IPS-11a (cell line): Measurements from ENCODE around the gene HOXA5.

Source experiments
- H3K4me3 ChIP-seq: one replicate; pipeline ENCODE4 v1.5.1; 2013; ENCODE audit warnings: low read depth, low read length, control low read depth

HOXA5 gene

DNA sequence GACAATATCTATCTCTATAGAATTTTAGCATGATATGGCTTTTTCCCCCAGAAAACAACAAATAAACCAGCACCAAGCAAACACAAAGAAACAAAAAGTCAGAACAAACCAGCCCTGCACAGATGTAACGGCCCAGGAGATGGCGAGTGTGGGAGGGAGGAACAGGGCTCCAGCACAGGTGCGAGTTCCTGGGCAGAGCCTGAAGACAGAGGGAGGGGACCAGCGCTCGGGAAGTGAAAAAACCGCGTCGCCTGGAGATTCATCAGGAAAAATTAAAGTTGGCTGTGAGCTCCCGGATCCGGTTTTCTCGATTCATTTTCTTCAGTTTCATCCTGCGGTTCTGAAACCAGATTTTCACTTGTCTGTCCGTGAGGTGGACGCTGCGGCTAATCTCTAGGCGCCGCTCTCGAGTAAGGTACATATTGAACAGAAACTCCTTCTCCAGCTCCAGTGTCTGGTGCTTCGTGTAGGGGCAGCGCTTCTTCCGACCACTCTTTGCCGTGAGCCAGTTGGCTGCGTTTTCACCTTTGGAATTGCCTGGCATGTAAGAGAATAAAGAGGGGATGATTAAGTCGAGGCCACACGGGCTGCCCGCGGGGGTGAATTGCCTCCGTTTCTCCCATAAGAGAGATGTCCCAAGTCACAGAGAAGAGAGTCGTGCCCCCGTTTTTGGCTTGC is 28.3 kb upstream of the HOXA5 start:
- H3K4me3 ChIP-seq: no peak overlapping the region

DNA sequence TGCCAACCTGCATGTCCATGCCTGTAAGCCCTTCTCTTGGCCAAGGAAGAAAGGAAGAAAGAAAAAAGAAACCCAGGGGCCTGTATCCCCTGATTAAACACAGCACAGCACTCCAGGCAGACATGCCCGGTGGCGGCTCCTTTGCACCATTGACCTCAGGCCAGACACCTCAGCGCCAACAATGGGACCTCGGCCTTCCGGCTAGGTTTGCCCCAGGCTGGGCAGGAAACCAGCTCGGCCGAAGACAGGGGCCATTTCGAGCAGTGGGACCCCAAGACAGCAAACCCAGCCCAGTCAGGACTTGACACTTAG is 27.8 kb upstream of the HOXA5 start:
- H3K4me3 ChIP-seq: no peak overlapping the region

DNA sequence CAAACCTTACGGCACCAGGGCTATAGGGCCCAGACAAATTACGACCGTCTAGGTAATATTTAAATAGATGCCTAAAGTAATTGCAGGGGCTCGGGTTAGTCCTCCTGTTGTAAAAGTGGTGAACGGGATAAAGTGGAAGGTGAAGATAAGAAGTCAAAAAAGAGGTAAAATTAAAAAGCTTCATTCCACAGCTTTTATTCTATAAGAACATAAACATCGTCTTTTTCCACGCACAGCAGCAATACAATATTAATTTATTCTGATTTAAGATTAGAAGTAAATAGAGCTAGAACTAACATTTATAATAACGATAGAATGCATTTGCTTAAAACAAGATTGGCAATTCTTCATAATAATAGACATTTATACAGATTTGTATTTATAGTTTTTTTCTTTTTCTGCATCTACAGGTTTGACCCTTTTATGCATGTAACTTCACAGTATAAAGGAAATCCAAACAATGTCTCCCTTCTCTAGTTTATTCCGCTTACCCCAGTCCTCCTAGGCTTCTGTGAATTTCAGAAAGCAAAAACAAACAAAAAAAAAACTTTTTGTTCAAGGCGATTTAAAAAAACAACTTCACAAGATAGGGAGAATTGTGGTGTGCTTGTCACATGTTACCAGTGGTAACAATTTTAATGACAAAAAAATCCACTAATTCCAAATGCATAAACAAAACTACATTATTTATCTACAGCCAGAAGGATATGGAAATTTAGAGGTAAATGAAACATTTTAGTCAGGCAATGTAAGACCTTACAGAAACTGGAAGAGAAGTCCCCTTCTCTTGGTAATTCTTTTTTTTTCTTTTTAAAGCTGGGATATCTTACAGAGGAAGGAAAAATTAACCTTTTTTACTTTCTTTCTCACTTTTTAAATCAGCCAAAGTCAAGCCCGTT is 27.2 kb upstream of the HOXA5 start:
- H3K4me3 ChIP-seq: no peak overlapping the region

DNA sequence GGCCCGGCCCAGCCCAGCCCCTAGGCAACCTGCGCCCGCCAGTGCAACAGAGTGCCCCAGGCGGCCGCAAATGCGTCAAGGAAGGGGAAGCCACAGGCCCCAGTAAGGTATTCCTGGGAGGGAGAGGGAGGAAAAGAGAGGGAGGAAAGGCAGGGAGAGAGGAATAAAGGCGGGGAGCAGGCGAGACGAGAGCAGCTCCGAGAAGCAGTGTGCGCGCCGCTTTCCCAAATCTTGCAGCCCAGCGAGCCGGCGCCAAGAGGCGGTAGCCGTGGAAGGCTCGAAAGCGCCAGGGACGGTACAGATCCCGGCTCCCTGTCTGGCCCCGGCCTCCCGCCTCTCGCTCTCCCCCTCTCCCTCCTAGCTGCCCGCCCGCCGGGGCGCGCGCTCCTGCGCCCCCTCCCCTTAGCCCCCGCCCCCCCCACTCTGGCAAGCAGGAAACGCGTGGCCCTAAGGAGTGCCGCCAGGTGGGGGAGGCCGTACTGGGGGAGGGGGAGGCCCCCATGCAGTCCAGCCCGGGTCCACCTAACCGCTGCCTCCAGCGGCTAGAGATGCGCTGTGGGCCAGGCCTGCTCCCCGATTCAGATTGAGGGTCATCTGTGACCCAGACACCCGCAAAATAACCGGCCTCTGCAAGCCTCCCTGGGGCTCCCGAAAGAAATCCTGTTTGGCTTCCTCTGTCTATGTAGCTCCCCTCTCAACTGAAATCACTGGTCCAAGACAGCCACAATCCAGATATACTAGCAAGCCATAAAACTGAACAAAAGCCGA is 26.4 kb upstream of the HOXA5 start:
- no peak overlapping the region for H3K4me3 ChIP-seq

DNA sequence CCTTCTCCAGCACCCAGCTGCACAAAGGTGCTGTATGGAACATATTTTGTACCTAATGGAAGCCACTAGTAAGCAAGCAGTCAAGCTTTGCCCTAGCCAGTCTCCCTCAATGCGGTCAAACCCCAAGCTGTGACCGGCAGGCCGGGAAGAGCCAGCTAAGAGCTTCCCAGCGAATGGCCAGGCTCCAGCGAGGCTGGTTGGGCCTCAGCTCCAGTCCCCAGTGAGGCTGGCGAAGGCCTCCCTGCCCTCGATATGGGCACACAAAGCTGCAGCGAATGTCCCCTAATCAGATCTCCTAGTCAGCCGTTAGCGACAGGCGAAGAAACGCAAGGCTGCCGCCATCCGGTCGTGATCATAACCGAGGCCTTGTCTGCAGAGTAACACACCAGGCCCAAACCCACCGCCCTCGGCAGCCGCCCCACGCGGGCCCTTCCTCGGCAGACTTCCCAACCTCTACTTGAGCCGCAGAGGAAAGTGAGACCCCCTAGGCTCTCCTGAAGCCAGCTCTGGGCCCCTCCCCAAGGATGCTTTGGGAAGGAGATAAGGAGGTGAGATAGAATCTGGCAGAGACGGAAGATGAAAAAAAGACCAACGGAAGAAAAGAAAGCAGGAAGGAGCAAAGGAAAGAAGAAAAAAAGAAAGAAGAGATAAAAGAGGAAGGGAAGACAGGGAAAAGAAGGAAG is 24.9 kb upstream of the HOXA5 start:
- H3K4me3 ChIP-seq: no peak overlapping the region

DNA sequence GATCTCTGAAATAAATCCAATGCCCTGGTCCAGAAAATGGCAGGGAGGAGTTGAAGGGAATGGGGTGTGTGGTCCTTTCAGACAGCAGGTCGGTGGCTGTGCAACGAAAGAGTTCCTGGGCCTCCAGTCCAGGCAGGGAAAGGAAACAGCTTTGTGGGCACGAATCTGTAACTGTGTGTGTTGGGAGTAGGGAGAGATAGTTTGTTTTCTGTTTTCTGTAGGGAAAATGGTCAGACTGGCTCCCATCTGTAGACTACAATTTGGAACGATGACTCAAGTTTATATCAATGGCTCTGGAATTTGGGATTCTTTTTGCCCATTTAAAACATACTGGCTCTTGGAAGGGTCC is 24.4 kb upstream of the HOXA5 start:
- H3K4me3 ChIP-seq: no peak overlapping the region

DNA sequence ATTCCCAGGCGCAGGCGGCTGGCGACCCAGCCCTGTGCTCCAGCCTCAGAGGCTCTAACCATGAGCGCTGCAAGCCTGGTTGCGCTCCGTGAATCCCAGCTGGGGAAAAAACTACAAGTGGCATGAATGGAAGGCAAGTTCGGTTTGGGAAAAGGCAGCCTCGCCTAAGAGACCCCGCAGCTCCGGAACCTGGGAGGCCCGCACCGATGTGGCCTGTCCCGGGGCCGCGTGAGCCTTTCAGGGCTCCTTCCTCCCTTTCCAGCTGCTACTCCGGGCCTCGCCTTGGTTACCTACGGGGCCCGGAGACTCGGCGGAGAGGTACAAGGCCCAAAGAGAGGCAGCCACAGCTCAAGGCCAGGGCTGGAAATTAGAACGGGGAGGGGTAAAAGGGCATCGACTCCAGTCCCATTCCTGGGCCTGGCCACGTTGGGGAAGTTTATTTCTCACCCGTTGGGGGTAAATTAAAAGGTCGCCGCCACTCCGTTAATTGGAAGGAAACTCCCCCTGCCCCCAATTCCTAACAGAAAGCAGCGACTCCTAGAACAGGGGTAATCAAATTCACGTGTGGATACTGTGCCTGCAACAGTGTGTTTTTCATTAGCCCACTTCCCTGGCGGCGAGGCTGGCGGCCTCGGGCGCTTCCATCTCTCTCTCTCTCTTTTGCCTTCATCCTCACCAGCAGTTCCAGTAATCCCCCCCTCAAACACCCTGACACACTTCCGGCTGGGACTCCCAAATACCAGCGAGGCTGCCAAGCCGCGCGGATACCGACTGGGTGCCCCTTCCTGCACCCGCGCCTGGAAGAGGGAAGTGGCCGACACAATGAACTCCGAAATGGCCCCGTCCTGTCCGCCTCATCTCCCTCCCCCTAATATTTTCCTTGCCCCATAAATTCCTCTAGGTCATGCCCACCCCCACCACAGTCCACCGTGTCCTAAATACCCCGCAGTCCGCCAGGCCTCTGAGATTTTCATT is 23.3 kb upstream of the HOXA5 start:
- H3K4me3 ChIP-seq: no peak overlapping the region

DNA sequence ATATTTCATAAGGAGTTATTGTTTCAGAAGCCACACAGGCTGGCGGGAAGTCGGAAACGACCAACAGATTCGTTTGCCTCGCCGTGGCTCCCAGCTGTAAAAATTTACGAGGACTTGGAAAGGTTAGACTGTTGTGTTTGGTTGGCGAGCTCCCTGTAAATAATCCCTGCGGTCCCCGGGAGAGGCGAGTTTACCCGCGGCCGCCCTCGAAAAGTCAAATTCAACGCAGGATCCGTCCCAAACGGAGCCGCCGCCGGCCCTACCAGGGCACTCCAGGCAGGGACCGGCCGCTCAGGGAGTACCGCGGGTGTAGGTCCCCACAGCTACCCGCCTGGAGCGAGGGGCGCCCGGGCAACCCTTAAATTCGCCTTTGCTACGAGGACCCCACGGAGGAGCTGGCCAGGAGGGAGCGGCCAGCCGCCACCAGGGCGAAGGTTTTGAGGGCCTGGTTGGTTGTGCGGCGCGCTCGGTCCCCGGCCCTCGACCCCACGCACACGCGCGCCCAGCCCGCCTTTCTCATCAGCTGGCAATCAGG is 22.6 kb upstream of the HOXA5 start:
- H3K4me3 ChIP-seq: no peak overlapping the region

DNA sequence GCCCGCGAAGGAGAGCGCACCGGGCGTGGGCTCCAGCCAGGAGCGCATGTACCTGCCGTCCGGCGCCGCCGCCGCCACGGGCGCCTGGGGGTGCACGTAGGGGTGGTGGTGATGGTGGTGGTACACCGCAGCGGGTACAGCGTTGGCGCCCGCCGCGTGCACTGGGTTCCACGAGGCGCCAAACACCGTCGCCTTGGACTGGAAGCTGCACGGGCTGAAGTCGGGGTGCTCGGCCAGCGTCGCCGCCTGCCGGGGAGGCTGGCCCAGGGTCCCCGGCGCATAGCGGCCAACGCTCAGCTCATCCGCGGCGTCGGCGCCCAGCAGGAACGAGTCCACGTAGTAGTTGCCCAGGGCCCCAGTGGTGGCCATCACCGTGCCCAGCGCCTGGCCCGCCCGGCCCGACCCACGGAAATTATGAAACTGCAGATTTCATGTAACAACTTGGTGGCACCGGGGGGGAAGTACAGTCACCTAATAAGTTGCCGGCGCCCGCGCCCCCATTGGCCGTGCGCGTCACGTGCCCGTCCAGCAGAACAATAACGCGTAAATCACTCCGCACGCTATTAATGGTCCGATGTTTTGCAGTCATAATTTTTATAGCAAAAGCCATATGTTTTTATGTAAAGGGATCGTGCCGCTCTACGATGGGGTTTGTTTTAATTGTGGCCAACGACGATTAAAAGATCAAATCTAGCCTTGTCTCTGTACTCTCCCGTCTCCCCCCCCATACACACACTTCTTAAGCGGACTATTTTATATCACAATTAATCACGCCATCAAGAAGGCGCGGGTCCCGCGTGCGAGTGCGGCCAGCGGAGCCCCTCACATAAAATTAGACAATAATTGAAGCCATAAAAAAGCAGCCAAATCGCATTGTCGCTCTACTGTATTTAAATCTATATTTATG is 21.9 kb upstream of the HOXA5 start, which contains the start of gene HOXA9:
Gene HOXA9, minus strand, starts transcription at position 449 of the 907 bp plus-strand sequence. Its CDS starts 80 bp downstream, at position 369.
- no peak within 1 kb of the TSS for H3K4me3 ChIP-seq

DNA sequence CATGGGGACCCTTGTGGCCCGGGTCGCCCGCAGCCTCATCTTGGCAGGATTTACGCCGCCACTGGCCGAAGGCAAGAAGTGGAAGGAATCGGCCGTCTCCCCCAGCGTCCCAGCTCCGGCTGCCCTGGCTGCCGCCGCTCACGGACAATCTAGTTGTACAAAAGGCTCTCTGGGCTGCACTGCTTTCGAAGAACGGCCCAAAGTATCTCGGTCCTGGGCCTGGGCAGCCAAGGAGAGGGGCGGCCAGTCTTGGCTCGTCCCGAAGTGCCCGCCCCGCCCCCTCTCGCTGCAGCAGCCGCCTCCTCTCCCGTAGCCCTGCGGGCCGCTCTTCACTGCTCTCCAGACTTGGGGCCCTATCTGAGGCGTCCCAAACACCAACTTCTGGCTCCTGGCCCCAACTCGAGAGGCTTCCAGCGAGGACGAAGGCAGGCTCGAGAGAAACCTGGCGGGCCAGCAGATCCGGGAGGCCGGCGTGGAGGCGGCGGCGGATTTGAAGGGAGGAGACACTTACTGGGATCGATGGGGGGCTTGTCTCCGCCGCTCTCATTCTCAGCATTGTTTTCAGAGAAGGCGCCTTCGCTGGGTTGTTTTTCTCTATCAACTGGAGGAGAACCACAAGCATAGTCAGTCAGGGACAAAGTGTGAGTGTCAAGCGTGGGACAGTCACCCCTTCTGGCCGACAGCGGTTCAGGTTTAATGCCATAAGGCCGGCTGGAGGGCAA is 21.0 kb upstream of the HOXA5 start:
- no peak overlapping the region for H3K4me3 ChIP-seq

DNA sequence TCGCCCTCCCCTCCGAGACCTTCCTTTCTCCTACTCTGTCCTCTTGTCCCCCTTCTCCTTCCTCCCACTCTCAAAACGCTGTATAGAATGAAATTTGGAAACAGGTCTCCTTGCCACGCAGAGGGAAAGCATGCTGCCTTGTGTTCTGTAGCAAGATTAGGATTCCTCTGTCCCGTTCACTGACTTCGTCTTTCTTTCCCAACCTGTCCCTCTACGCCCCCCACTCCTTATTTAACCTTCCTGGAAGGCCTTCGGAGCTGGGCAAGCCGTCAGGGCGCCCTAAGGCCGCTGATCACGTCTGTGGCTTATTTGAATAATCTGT is 20.5 kb upstream of the HOXA5 start:
- no peak overlapping the region for H3K4me3 ChIP-seq

DNA sequence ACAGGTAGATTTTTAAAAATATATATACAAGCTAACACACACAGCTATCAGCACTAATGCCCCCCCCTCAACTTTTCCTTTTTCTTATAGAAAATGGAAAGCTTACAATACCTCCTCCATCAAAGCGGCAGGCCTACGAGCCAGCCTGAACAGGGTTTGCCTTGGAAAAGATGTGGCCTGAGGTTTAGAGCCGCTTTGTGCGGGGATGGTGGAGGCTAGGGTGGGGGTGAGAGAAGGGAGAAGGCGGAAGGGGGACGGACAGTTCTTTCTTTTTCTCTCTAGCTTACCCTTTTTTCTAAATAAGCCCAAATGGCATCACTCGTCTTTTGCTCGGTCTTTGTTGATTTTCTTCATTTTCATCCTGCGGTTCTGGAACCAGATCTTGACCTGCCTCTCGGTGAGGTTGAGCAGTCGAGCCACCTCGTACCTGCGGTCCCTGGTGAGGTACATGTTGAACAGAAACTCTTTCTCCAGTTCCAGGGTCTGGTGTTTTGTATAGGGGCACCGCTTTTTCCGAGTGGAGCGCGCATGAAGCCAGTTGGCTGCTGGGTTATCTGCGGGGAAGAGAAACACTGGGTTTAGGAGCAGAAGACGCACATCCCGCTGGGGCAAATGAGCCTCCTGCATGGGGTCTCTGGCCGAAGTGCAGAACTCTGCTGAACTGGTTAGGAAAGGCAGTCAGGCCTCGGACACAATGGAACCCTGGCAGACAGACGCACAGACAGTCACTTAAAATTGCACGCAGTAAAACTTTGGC is 20.0 kb upstream of the HOXA5 start:
- H3K4me3 ChIP-seq: no peak overlapping the region

DNA sequence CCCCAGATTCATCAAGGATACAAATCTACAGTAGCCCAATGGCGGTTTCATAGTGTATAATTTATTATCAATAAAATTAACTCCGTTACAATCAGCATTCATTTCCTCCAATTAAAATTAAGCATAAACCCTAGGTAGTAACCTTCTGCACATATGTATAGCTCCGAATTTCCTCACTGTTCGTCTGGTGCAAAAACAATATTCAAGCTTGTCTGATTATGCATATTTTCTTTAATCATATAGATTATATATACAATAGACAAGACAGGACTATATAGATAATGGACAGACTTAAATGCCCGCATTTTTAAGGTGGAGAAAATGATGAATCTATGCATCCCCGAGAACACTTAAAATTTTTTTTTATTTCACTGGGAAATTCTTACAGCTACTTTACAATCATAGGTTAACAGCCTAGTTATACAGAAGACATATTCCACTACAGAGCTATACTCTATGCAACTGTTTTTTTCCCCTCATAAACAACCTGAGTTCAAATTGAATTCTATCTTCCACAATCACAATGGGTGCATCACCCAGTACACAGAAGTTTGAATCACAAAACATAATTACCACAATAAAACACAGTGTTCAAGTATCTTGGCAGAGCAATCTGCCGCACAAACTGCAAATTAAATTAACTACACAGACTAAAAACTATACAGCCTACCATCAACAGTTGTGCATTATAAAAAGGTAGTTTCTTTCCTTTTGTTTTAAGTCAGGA is 19.2 kb upstream of the HOXA5 start:
- no peak overlapping the region for H3K4me3 ChIP-seq

DNA sequence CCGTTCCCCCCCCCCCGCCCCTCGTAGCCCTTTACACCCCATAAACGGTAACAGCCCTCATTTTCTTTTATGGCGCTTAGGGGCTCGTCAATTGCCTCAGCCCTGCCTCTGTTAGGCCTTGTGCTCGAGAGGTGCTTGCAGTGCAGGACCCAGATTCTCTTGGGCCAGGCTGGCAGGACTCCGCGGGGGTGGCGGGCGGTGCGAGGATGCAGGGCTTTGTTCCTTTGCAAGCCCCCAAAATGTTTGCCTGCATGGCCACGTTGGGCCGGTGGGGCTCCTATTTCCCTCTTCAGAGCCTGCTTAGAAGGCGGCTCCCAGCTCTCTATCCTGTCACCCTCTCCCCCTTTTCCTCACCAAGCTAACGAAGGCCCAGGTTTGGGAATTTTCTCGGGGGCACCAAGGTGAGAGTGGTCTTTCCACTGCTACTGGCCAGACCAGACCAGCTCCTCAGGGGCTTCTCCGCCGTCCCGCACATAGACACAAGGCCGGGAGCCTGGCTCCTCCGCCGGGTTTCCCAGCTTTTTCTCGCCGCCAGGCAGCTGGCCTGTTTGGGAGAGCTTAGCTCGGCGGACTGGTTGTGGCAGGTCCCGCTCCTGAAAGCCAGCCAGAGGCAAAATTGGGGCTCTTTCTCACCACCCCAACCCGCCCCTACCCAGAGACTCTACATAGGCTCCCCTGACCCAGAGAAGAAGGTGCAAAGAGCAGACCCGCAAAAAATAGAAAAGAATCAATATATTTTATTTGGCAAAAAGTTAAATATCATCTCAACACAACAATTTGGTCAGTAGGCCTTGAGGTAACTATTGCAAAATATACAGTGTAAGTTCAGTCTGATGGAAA is 18.5 kb upstream of the HOXA5 start:
- H3K4me3 ChIP-seq: no peak overlapping the region

DNA sequence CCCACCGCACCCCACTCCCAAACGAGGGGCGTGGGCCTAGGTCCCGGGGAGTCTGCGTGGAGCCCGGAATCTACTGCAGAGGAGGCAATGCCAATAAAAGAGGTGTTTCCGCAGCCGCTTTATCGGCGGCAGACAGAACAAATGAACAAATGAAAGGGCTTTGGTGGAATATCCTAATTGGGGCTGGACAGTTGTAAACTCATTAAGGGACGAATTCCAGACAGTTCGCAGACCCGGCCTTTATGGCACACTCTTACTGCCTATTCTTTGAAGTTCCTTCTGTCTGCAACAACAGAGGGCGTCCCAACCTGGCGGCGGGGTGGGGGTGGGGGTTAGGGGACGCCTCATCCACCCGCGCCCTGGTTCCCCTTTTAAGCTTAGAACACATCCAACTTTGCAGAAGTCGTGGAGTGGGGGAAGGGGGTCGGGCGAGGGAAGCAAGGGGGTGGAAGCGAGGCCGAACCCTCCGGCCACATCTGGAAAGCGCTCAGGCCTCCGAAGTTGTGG is 17.8 kb upstream of the HOXA5 start:
- H3K4me3 ChIP-seq: no peak overlapping the region
